IgD-negative memory B cell (primary cell): ENCODE measurements around the gene MLLT10. TPM values are rescaled to one million over a fixed set of nuclear protein-coding genes. Genes with fewer than 3 reads are reported as not detected.

Experiments used
- H3K27ac Mint-ChIP-seq, 3 donors: one replicate each; pipeline ENCODE4 v1.8.0; 2020 to 2022; ENCODE audit warnings: mild to moderate bottlenecking in 3 of 3, mixed read lengths in 3 of 3, moderate library complexity in 1 of 3
- H3K27me3 Mint-ChIP-seq: one replicate; pipeline ENCODE4 v1.8.0; 2021; ENCODE audit warnings: mixed read lengths
- H3K36me3 Mint-ChIP-seq: one replicate; pipeline ENCODE4 v1.8.0; 2020; ENCODE audit warnings: mild to moderate bottlenecking, mixed read lengths
- H3K4me1 Mint-ChIP-seq, 3 donors: one replicate each; pipeline ENCODE4 v1.8.0; 2020 to 2022; ENCODE audit warnings: mixed read lengths in 3 of 3, mild to moderate bottlenecking in 1 of 3
- H3K4me3 Mint-ChIP-seq, 4 donors: one replicate each; pipeline ENCODE4 v1.8.0; 2020 to 2022; ENCODE audit warnings: mild to moderate bottlenecking in 4 of 4, mixed read lengths in 4 of 4, moderate library complexity in 3 of 4
- H3K9me3 Mint-ChIP-seq, 3 donors: one replicate each; pipeline ENCODE4 v1.8.0; 2020 to 2021; ENCODE audit warnings: mixed read lengths in 3 of 3, mild to moderate bottlenecking in 1 of 3
- polyA plus RNA-seq: library from polyadenylated mRNA; unstranded; fragments of 300-500 nt; fragmentation: Illumina TruSeq; gene quantifications from one replicate; pipeline ENCODE4 v1.2.3, GENCODE V29; 2021

MLLT10 gene
- polyA plus RNA-seq, 1 donor from 2014 or later = 8.7 TPM

DNA sequence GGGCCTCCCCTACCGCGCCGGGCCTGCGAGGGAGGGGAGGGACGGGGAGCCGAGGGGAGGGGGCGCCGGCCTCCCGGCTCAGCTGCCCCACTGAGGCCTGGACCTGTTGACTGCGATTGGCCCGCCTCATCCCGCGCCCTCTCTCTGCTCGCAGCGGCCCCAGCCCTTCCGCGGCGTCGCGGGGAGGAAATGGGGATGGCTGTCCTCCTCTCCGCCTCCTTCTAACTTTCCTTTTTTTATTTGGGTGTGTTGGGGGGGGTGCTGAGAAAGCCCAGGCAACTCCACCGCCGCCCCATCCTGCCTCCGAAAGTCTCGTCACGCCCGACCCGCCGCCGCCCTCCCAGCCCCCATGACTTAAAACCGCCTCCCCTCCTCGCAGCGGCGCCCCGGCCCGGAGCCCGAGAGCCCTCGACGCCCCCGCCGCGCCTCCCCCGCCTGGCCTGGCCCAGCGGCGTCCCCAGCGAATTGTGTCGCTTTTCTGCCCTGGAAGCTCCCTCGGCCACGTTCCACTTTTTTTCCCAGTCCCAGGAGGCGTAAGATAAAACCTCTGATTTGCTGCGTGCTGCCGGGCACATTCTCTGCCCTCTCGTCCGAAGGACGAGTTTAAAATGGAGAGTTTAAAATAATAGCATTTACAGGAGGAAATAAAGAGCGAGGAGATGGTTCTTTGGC lies 7.7 kb upstream of the MLLT10 start:
- peaks cover 14 to 32% (median 17%) of the 10 kb centered on the region in 3 donors for H3K4me1 Mint-ChIP-seq
- H3K27me3 Mint-ChIP-seq = peaks cover 22% of the 10 kb centered on the region
- peak overlapping the region; percentile 79 to 97 (median 95) for H3K27ac Mint-ChIP-seq
- H3K36me3 Mint-ChIP-seq = peaks cover 1% of the 10 kb centered on the region
- H3K9me3 Mint-ChIP-seq = peaks cover 0 to 6% (median 0%) of the 10 kb centered on the region in 3 donors
- peak overlapping the region; percentile 91 to 99 (median 94) for H3K4me3 Mint-ChIP-seq

DNA sequence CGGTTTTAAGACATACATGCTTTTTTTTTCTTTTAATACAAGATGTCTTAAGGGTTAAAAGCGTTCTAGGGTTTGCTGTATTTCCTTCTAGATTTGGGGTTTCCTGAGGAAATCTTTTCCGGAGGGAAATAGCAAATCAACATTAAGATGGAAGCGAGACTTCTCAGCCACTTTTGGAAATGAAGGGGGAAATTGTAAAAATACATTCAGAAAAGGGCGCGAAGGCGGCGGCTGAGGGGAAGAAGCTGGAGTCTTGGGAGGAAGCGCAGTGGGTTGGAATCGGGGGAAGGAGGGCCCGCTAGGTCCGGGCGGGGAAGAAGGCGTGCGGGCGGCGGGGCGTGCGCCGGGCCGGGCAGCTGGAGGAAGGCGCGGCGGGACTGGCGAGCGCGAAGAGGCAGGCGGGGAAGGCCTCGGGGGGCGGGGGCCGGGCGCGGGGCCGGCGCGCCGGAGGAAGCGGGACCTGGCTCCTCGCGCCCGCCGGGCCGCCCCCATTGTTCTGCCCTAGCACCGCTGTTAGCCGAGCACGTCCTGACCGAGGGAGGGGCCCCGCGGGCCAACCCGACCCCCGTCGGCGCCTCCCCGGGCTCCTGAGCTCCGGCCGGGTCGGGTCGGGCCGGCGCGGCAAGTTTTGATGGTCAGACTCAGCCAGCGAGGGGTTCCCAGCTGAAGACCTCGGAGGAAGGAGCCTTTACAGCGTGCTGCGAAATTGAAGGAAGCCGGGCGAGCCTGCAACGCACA lies 7.0 kb upstream of the MLLT10 start:
- Mint-ChIP-seq H3K4me3 (peak overlapping the region; percentile 91 to 99 (median 94)), H3K36me3 (peaks cover 1% of the 10 kb centered on the region), H3K9me3 (peaks cover 0 to 6% (median 0%) of the 10 kb centered on the region in 3 donors), H3K27me3 (peaks cover 22% of the 10 kb centered on the region), H3K4me1 (peaks cover 14 to 32% (median 17%) of the 10 kb centered on the region in 3 donors), H3K27ac (peak overlapping the region; percentile 79 to 97 (median 95))

GRCh38 chr10:21527598-21528235 lies 6.3 kb upstream of the MLLT10 start:
- Mint-ChIP-seq H3K27me3 (peaks cover 22% of the 10 kb centered on the region), H3K36me3 (peaks cover 1% of the 10 kb centered on the region), H3K4me1 (peaks cover 15 to 35% (median 19%) of the 10 kb centered on the region in 3 donors), H3K9me3 (peaks cover 0 to 6% (median 0%) of the 10 kb centered on the region in 3 donors), H3K27ac (peak overlapping the region; percentile 79 to 97 (median 83)), H3K4me3 (peak overlapping the region; percentile 80 to 92 (median 86))

DNA sequence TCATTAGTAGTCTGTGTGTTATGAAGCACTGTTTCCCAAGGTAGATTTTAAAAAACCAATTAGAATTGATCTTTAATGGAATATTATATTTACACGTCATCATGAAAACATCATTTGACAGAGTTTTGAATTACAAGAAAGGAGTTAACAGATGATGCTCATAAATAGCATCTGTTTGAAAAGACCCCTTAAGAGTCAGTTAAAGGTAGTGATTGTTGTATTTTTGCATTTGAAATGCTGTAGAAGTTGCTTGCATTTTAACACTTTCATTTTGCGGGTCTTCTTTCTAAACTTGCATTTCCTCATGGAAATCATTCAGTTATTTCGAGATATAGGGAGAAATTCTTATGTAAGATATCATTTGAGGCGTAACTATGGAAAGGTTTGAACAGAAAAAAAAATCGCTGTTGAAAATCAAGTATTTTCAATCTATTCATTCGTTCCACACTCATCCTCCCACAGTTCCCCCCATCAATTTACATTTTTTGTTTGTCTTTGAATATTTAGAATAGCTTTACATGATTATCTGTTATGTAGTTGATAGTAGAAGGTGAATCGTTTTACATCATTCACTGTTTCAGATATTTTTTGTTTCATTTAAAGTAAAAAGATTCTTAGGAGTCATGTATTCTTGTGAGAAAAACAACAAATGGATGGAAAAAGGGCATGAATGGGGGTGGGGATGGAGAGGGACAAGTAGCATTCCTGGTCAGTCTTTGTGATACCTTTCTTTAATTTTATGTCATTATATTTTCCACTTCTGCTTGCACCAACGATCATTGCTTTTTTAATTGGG lies 5.6 kb upstream of the MLLT10 start:
- H3K27ac Mint-ChIP-seq = peak overlapping the region in 2 of 3 donors; percentile 79 to 97
- H3K4me3 Mint-ChIP-seq = peak overlapping the region in 3 of 4 donors; percentile 42 to 92 (median 89)
- peaks cover 23 to 38% (median 23%) of the 10 kb centered on the region in 3 donors for H3K4me1 Mint-ChIP-seq
- peaks cover 0 to 6% (median 0%) of the 10 kb centered on the region in 3 donors for H3K9me3 Mint-ChIP-seq
- peaks cover 2% of the 10 kb centered on the region for H3K36me3 Mint-ChIP-seq
- H3K27me3 Mint-ChIP-seq = peaks cover 22% of the 10 kb centered on the region

DNA sequence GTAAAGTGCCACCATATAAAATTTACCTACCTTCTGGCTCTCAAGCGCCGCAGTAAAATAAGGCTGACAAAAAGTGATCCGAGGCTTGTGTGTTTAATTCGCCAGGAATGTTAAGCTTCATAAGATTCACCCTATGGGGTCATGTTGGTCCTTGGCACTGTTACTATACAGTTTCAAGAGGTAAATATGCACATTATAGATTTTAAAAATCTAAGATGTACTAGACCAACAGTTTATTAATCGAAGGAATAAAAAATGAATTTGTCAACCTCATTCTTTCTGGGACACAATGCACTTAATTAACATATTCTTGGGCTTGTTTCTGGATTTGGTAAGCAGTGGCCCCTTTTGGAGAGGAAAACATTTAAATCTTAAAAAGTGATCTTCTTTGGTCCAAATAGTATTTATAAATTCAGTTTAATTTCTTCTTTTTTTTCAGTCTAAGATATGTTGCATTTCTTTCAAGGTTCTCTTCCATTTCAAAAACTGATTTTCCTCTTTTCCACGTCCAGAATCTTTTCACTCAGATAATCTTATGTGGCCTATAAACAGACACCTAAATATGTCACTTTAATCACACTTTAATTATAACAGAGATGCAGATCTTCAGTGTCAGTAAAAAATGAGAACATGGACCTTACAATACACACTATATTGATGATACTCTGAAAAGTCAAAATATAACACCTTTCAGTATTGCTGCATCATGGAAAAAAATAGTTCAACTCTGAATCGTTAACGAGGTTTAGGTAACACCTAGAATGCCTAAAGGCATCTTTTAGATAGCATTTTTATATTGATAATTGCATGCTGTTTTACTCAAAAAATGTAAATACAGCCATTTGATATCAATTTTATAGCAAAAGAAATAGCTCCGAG lies 4.8 kb upstream of the MLLT10 start:
- peaks cover 22% of the 10 kb centered on the region for H3K27me3 Mint-ChIP-seq
- H3K9me3 Mint-ChIP-seq = peaks cover 0 to 6% (median 0%) of the 10 kb centered on the region in 3 donors
- H3K4me3 Mint-ChIP-seq = peak overlapping the region in 1 of 4 donors; percentile 92
- H3K4me1 Mint-ChIP-seq = peaks cover 24 to 38% (median 25%) of the 10 kb centered on the region in 3 donors
- H3K27ac Mint-ChIP-seq = peak overlapping the region; percentile 55 to 97 (median 79)
- peaks cover 3% of the 10 kb centered on the region for H3K36me3 Mint-ChIP-seq

DNA sequence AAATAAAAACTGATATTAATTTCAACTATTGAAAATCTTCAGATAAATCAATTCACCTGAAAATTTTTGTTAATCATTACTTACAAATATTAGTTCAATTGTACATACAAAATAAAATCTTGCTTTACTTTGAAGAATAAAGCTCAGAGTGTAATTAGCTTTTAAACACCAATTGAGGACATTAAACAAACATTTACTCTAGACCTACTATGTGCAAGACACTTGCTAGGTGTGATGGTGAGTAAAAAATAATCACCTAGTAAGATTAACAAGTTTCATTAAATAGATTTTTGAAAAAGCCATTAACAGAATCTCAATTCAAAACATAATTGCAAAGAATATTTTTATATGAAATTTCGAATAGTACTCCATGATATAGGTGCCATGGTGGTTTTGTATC lies 3.9 kb upstream of the MLLT10 start:
- H3K27me3 Mint-ChIP-seq = peaks cover 17% of the 10 kb centered on the region
- peak overlapping the region in 1 of 3 donors; percentile 72 for H3K27ac Mint-ChIP-seq
- H3K36me3 Mint-ChIP-seq = peaks cover 3% of the 10 kb centered on the region
- H3K4me1 Mint-ChIP-seq = peaks cover 18 to 31% (median 20%) of the 10 kb centered on the region in 3 donors
- H3K4me3 Mint-ChIP-seq = peak overlapping the region in 1 of 4 donors; percentile 72
- peaks cover 0 to 6% (median 0%) of the 10 kb centered on the region in 3 donors for H3K9me3 Mint-ChIP-seq

- Mint-ChIP-seq H3K27ac (peak overlapping the region in 1 of 3 donors; percentile 72), H3K27me3 (peaks cover 16% of the 10 kb centered on the region), H3K36me3 (peaks cover 3% of the 10 kb centered on the region), H3K4me1 (peaks cover 20 to 31% (median 21%) of the 10 kb centered on the region in 3 donors), H3K4me3 (peak overlapping the region in 1 of 4 donors; percentile 72), H3K9me3 (peaks cover 0 to 6% (median 0%) of the 10 kb centered on the region in 3 donors)
These were observed 3.4 kb upstream of the MLLT10 start for GRCh38 chr10:21530641-21531040.

- Mint-ChIP-seq H3K4me3 (peak overlapping the region in 1 of 4 donors; percentile 72), H3K9me3 (peaks cover 0 to 6% (median 0%) of the 10 kb centered on the region in 3 donors), H3K27ac (peak overlapping the region in 1 of 3 donors; percentile 72)
These were observed 2.9 kb upstream of the MLLT10 start for GRCh38 chr10:21531164-21531563.

DNA sequence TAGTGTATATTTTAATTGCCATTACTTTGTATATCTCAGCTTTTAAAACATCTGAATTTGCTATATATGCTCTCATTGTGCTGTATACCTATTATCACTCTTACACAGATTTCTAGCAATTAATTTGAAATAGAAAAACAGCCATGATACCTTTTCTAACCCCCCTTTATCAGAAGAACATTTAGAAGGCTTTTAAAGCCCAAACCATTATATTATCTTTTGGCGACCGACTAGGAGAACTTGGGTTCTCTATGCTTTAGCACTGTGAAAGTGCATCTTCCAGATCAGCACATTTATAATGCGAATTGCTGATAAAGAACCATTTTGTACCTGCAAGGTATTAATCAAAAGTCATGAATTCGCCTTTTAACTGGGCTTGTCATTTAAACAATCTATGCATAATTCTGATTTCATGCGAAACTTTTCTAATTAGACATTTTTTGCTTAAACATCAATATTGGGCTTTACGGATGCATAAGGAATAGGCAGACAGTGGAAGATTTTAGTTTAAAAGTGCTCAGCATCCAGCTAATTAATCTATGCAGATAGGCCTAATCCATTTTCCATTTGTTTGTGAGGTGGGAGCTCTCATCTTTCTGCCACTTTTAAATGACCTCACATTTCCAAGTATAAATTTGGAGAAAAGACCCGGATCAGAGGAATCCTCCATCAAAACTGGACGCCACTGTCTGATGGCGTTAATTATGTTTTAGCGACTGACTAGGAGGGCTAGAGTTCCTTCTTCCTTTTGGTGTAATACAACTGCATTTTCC lies 1.2 kb upstream of the MLLT10 start:
- H3K4me1 Mint-ChIP-seq = peaks cover 15 to 22% (median 17%) of the 10 kb centered on the region in 3 donors
- H3K27ac Mint-ChIP-seq = peak overlapping the region; percentile 93 to 95 (median 94)
- H3K27me3 Mint-ChIP-seq = peaks cover 7% of the 10 kb centered on the region
- peaks cover 3% of the 10 kb centered on the region for H3K36me3 Mint-ChIP-seq
- H3K9me3 Mint-ChIP-seq = peaks cover 0 to 4% (median 0%) of the 10 kb centered on the region in 3 donors
- H3K4me3 Mint-ChIP-seq = peak overlapping the region; percentile 93 to 98 (median 95)

More at GRCh38 chr10:21531164-21531563, 2.9 kb upstream of the MLLT10 start:
- Mint-ChIP-seq H3K4me1 (peaks cover 21 to 31% (median 23%) of the 10 kb centered on the region in 3 donors), H3K27me3 (peaks cover 16% of the 10 kb centered on the region), H3K36me3 (peaks cover 3% of the 10 kb centered on the region)

DNA sequence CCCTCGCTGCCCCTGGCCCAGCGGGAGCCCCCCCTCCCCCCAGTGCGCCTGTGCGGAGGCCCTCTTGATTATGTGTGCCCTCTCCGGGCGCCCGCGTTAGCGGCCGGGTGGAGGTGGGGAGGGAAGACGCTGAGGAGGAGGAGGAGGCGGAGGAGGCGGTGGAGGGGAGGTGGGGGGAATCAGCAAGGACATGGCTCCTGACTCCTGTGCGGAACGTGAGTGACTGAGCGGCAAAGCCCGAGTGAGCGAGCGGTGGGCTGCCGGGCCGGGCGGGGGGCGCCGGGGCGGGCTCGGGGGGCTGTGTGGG lies 201 bp downstream of the MLLT10 start:
- H3K9me3 Mint-ChIP-seq = no peaks in the 10 kb centered on the region
- peak overlapping the region; percentile 93 to 98 (median 95) for H3K4me3 Mint-ChIP-seq
- peak overlapping the region in 2 of 3 donors; percentile 19 to 94 for H3K27ac Mint-ChIP-seq
- H3K27me3 Mint-ChIP-seq = peaks cover 4% of the 10 kb centered on the region
- H3K36me3 Mint-ChIP-seq = peaks cover 3% of the 10 kb centered on the region
- peaks cover 13 to 15% (median 14%) of the 10 kb centered on the region in 3 donors for H3K4me1 Mint-ChIP-seq

DNA sequence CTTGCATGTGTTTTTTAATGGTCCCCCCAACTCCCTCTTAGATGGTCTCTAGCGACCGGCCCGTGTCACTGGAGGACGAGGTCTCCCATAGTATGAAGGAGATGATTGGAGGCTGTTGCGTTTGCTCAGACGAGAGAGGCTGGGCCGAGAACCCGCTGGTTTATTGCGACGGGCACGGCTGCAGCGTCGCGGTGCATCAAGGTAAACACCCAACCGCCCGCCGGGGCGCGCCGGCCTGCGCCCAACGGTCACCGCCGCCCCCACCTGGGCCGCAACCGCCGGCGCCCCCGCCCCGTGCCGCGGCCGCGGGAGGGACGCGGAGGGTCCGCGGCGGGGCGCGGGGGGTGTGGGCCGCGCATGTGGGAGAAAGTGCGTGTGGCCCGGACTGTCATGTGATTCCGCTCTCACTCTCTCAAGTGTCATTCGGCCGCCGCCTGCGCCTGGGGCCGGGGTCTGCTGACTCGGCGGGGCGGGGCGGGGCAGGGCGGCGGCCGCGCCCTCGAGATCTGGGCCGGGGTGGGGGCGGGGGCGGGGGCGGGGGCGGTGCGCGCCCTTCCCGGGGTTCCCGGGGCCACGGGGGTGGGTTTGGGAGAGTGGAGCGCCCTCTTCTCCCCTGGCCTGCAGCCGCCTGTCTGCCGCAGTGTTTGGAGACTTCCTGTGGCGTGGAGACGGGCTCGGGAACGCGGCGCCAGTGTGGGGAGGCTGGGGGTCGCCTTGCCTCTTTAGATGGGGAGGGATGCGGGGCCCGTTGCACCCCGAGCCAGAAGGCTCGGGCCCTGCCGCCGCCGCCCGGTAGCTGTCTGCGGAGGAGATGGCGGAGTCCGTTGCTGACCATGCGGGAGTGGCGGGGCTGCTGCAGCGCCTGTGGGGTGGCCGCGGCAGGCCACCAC lies 817 bp downstream of the MLLT10 start:
- peak overlapping the region; percentile 93 to 98 (median 95) for H3K4me3 Mint-ChIP-seq
- peaks cover 2% of the 10 kb centered on the region for H3K36me3 Mint-ChIP-seq
- no peaks in the 10 kb centered on the region for H3K9me3 Mint-ChIP-seq
- H3K27me3 Mint-ChIP-seq = no peaks in the 10 kb centered on the region
- peaks cover 13 to 15% (median 14%) of the 10 kb centered on the region in 3 donors for H3K4me1 Mint-ChIP-seq
- H3K27ac Mint-ChIP-seq = peak overlapping the region; percentile 47 to 94 (median 80)

- H3K9me3 Mint-ChIP-seq = no peaks in the 10 kb centered on the region
- peak overlapping the region; percentile 81 to 89 (median 88) for H3K4me3 Mint-ChIP-seq
- peak overlapping the region; percentile 47 to 78 (median 59) for H3K27ac Mint-ChIP-seq
- peaks cover 13 to 15% (median 14%) of the 10 kb centered on the region in 3 donors for H3K4me1 Mint-ChIP-seq
- H3K27me3 Mint-ChIP-seq = no peaks in the 10 kb centered on the region
- peaks cover 2% of the 10 kb centered on the region for H3K36me3 Mint-ChIP-seq
These were observed 1.5 kb downstream of the MLLT10 start for GRCh38 chr10:21535494-21535965.
